ENCODE results near the gene SH3BP4. TPM values are rescaled to one million over a fixed set of nuclear protein-coding genes. Genes with fewer than 3 reads are reported as not detected.
A peak's percentile ranks its signal among the peaks of the same experiment; 100 is the strongest.

SH3BP4 gene
- total RNA-seq, 1 donor from 2014 or later: 37.1 TPM

GRCh38 chr2:234945339-234945873 lies 6.4 kb upstream of the SH3BP4 start:
- Mint-ChIP-seq H3K27me3 (ENCODE audit: low read depth) (peaks cover 5% of the 10 kb centered on the region), H3K9me3 (no peaks in the 10 kb centered on the region), H3K4me1 (peaks cover 14% of the 10 kb centered on the region), H3K27ac (ENCODE audit: unreplicated experiment) (no peak overlapping the region), H3K36me3 (ENCODE audit: low read depth) (peaks cover 4% of the 10 kb centered on the region), H3K4me3 (no peak overlapping the region)
- no peak for TF ChIP-seq CTCF (conservative IDR thresholded peaks at IDR 0.05)
- DNase-seq (ENCODE audit: low read depth, low spot score): no peak

GRCh38 chr2:234947556-234947955 lies 4.3 kb upstream of the SH3BP4 start:
- Mint-ChIP-seq H3K27me3 (ENCODE audit: low read depth) (no peaks in the 10 kb centered on the region), H3K36me3 (ENCODE audit: low read depth) (peaks cover 4% of the 10 kb centered on the region), H3K27ac (ENCODE audit: unreplicated experiment) (peak overlapping the region; percentile 48), H3K9me3 (no peaks in the 10 kb centered on the region), H3K4me3 (no peak overlapping the region), H3K4me1 (peaks cover 22% of the 10 kb centered on the region)
- TF ChIP-seq CTCF (conservative IDR thresholded peaks at IDR 0.05): no peak
- DNase-seq (ENCODE audit: low read depth, low spot score): no peak

GRCh38 chr2:234949762-234950434 lies 1.9 kb upstream of the SH3BP4 start:
- Mint-ChIP-seq H3K4me3 (peak overlapping the region; percentile 75), H3K27me3 (ENCODE audit: low read depth) (peaks cover 5% of the 10 kb centered on the region), H3K9me3 (no peaks in the 10 kb centered on the region), H3K36me3 (ENCODE audit: low read depth) (no peaks in the 10 kb centered on the region), H3K4me1 (peaks cover 43% of the 10 kb centered on the region), H3K27ac (ENCODE audit: unreplicated experiment) (peak overlapping the region; percentile 39)
- DNase-seq (ENCODE audit: low read depth, low spot score): no peak
- TF ChIP-seq CTCF (conservative IDR thresholded peaks at IDR 0.05): no peak

GRCh38 chr2:234950435-234950729 lies 1.4 kb upstream of the SH3BP4 start:
- no peaks in the 10 kb centered on the region for H3K36me3 Mint-ChIP-seq (ENCODE audit: low read depth)
- H3K4me1 Mint-ChIP-seq: peaks cover 48% of the 10 kb centered on the region
- DNase-seq (ENCODE audit: low read depth, low spot score): no peak
- peaks cover 5% of the 10 kb centered on the region for H3K27me3 Mint-ChIP-seq (ENCODE audit: low read depth)
- H3K27ac Mint-ChIP-seq (ENCODE audit: unreplicated experiment): no peak overlapping the region
- no peak for TF ChIP-seq CTCF (conservative IDR thresholded peaks at IDR 0.05)
- H3K9me3 Mint-ChIP-seq: no peaks in the 10 kb centered on the region
- H3K4me3 Mint-ChIP-seq: peak overlapping the region; percentile 75

GRCh38 chr2:234950730-234951663 lies 820 bp upstream of the SH3BP4 start:
- peaks cover 5% of the 10 kb centered on the region for H3K27me3 Mint-ChIP-seq (ENCODE audit: low read depth)
- H3K36me3 Mint-ChIP-seq (ENCODE audit: low read depth): no peaks in the 10 kb centered on the region
- H3K9me3 Mint-ChIP-seq: no peaks in the 10 kb centered on the region
- DNase-seq (ENCODE audit: low read depth, low spot score): no peak
- peak overlapping the region; percentile 95 for H3K4me3 Mint-ChIP-seq
- peaks cover 54% of the 10 kb centered on the region for H3K4me1 Mint-ChIP-seq
- H3K27ac Mint-ChIP-seq (ENCODE audit: unreplicated experiment): peak overlapping the region; percentile 57
- no peak for TF ChIP-seq CTCF (conservative IDR thresholded peaks at IDR 0.05)

Measured in neural crest cell (in vitro differentiated cells).